Hematopoietic multipotent progenitor cell treated with erythropoietin and hydrocortisone succinate and interleukin-3 and kit ligand, for 6 days (in vitro differentiated cells): ENCODE results near the gene TOX2.

Experiments
- DNase-seq: peaks from one replicate; pipeline ENCODE4 v3.0.0-alpha.2; 2015

Gene TOX2

DNA sequence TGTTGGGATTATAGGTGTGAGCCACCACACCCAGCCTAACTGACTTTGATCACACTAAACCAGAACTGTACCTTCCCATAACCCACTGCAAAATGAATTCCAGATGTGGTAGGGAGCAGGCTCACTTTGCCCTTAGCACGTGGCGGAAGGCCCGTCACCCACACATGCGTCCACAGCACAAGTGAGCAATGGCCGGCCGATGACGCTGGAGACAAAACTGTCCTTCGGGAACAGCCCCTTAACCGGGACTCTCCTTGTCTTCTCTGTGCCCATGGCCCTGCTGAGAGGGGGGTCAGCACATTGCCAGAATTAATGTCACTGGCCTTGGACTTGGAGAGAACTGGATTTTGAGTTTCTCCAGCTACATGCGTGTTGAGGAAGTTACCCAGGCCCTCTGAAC, 107.2 kb downstream of the TOX2 start:
- DNase-seq: no peak

DNA sequence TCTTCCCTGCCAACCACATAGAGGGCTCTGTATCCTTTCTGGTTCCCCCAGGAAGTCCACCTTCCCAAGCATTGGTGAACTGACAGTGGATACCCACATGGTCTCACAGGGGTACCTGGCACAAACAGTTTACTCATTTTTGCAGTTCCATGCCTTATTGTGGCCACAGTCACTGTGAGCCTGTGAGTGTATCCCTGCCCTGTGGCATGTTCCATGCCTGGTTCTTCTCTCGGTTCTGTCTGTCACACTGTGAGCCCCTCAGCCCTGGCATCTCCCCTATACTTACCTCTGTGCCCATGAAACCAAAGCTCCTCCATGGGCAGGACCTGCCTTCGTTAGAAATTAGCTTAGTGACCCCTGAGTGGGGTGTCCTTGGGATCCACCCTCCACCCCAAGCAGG, 107.8 kb downstream of the TOX2 start:
- DNase-seq: no peak

DNA sequence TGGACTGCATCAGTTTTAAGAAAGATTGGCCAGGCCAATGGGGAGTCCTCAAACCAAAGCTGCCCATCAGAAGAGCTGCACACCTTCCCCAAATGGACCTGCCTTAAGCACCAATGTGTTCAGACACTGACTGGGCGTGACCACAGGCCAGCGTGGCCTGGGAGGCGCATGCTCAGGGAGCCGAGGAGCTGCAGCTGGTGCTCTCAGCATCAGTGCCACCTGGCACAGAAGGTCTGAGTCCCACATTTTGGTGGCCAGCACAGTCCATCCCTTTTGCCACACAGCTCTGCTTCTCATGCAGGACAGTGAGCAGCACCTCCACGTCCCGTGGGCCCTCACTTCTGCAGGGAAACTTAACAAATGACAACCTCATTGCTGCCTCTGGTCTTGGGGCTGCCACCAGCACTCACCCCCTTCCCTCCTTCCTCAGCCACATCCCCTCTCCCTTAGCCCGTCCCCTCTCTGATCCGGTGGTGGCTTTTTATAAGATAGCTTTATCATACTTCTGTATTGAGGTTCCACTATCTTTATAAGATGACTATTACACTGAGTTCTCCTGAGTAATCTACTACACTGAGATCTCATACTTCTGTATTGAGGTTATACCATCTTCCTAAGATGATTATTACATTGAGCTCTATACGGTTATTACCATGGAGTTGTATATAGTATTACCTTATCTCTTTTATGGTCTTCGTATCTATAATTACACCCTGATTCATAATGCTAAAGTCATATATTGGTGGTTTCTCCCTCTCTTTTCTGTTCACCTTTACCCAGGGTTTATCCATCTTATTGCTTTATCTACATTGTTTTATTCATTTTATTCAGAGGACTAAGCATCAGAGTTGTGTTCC, 109.1 kb downstream of the TOX2 start:
- DNase-seq: no peak

DNA sequence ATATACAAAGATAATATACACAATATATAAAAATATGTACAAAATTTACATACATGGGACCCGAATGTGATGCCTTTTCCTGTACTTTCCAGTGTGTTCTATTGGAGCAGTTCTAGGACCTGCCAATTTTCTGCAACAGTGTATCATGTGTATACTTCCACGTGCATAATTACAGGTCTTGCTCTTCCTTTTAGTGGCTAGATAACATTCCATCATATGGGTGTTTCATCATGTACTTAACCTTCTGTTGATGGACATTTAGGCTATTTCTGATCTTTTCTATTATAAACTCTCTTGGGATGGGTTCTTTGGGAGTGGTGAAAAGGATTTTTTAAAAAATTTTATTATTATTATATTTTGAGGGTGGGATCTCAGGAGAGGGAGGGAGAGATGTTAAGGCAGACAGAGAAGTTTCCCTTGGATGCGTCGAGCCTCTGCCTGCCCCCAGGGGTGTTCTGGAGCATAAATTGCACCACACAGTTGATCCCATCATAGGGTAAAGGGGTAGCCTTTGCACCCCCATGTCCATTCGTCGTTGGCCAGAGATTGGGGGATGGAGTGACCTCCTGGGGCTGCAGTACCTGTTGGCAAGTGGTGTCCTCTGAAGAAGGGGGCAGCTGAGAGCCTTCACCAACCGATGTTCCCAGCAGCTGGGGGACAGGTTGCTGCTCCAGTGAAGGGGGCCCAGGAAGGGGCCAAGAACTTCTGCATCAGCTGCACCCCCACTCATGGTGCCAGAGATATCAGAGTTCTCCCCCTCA, 110.3 kb downstream of the TOX2 start:
- no peak for DNase-seq

DNA sequence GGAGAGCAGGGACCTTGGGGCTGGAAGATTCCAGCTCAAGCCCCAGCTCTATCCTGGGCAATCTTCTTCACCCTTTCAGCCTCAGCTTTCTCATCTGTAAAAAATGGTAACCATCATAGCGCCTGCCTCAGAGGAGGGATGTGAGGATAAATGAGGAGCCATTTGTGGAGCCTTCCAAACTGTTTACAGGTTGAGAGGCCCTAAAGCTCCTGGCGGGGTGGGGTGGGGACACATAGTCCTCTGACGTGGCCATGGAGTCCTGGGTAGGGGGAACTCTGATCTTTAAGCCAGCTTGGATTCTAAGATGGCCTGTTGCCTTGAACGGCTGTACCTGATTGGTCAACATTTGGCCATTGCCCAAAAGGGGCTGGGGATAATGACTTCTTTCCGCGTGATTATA, 111.1 kb downstream of the TOX2 start:
- DNase-seq: no peak

DNA sequence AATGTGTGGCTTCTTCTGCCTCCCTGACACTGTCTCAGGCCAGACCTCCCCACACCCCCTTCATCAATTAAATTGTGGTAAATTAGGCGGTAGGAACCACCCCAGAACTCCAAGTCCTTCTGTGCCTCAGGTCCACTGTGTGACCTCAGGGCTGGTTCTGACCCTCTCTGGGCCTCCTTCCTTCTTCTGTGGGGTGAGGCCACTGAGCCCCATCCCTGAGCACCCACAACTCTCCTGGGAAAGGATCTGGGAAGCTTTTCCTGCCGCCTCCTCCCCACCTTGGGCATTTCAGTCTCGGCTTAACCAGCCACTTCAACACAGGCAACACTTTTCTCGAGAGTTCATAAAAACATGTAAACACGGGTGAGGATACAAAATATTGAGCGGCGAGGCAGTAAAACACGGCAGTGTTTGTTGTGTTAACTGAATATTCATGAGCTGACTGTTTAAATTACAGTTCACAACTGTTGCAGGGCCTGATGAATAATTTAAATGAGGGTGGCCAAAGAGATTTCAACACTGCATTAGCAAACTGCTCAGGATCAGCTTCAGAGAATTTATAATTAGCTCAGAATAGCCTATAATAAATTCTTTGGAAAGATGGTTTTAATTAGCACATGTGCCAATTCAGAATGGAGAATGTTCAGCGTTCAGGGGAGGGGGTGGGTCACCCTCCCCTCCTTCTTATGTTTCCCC, 112.1 kb downstream of the TOX2 start:
- DNase-seq: no peak

DNA sequence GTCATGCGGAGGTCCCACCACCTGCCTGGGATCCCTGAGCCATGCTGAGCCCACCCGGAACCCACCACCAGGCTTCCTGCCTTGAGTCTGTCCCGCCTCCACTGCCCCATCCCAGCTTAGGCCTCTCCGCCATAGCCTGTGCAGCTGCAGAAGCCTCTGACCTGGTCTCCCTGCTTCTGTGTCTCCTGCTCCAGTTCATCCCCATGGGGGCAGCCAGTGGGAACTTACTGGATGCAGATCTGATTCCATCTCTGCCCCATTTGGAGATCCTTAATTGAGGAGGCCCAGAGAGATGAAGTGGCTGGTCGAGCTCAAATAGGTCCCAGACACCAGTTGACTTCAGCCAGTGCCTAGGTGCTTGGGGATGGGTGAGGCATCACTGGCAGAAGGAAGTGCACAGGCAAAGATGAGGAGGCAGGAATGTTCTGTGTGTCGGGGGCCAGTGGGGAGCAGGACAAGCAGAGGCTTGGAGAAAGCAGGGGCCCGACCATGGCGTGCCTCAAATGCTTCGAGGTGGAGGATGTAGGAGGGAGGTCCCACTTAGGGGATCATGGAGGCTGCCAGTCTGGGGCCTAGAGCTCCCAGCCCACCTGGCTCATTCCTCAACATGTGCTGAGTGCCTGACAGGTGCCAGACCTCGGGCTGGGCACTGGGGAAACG, 112.8 kb downstream of the TOX2 start:
- no peak for DNase-seq

DNA sequence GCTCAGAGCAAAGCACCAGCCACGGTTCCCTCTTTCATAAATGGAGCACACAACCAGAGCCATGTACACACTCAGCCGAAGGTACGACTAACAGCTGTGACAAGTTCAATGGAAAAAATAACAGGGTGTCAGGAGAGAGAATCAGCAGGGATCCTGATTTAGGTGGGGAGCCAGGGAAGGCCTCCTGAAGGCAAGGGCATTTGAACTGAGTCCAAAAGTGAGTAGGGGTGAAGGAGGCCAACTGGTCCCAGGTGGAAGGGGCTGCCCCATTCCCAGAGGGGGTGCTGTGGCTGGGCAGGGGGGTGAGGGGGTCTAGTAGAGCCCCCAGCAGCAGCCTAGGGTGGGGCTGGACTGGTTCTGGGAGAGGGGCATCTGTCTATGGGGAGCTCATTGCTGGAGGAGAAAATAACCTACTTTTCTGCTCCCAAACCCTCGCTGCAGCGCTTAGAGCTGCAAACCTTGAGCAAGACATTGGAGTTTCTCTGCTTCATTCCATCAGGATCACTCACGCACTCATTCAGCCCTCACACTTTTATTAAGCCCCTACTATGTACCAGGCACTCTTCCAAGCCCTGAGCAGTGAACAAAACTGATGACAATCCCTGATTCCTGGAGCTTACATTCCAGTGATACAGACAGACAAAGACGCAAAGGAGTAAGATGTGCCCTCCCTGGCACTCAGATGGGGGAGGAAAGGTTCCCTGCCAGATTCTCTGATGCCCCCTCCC, 113.5 kb downstream of the TOX2 start:
- DNase-seq: no peak

DNA sequence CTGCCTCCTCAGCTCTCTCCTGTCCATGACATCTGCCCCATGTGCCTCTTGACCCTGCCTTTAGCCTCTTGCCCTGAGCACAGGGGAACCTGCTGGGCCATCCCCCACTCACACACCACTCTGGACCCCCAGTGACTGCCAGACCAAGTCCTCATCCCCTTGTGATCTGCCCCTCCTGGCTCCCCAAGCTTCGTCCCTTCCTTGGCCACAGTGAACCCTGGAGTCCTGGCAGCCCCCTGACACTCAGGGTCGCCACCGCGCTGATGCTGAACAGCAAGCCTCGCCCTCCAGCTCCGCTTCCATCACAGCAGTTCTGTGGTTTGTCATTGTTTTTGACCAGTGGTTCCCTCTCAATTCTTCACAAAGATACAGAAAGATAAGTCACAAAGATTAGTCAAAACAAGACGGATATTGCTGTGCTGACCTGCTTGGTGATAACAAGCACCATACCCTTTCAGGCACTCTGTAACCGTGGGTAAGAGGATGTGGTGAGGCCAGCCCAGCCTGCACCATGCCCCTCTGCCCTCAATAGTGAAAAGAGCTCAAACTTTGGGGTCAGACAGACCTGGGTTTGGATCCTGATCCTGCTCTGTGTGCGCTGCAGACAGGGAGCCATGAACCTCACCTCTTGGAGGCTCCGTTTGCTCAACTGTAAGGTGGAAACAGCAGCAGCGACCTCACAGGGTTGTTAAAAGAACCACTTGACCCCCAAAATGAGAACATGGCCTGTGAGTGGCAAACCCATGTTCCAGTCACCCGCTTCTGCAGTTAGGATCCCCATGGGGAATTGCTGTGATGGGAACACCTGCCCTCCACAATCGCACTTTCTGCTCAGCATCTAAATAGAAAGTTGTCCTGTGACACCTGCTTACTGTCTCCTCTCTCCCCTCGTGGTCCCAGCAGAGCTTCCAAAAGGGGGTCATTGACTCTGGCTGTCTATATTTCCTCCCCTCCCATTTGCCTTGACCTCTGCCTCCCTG, 114.5 kb downstream of the TOX2 start:
- DNase-seq: peak; percentile 51

DNA sequence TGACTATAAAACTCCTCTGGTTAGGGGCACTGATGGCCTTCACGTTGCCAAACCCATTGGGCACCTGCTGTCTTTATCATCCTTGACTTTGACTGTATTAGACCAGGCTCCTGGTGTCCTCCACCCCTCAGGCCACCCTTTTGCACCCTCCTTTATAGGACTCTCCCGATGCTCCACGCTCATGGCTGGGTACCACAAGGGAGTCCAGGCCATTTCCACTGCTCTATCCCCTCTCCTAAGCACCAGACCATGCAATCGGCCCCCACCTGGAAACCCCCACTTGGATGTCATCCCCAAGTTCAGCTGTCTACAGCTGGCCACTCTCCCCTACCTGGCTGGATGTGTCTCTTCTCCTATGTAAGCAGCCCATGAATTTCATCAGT, 115.2 kb downstream of the TOX2 start:
- no peak for DNase-seq

DNA sequence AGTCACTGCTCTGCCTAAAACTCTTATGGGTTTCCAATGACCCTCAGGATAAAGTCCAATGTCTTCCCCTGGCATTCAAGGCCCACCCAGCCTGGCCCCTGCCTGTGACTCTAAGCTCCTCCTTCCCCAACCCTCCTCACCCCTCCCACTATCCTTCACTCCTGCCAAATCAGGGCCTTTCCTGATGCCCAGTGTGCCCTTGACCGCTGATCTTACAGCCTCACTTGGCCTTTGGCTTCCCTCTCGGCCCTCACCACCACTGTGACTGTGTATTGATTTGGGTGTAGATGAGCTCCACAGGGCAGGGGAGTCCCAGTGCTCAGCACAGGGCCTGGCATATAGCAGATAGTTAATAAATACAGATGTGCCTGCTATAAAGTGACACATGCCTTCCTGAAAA, 115.7 kb downstream of the TOX2 start:
- DNase-seq: no peak

DNA sequence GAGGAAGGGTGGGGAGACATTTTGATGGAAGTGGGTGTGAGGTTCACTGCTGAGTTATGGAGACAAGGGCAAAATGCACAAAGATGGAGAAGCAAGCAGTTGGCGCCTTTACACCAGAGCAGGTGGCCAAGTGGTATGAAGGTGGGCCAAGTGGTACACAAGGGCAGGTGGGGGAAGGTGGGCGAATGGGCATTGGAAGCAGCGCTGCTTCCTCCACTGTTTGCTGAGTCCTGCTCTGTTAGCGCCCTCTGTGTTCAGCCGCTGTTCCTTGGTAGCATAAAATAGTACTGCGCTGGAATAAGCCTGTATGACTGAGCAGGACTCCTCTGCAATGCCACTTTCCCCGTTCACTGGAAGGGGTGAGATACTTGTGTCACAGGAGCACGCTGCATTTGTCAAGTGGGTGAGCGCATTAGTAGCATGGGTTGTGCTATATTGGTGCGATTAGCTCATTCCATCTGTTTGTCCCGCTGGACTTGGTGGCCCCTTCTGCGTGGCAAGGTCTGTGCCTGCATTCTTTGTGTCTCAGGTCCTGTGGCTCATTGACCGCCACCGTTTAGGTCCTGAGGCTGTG, 116.4 kb downstream of the TOX2 start:
- DNase-seq: no peak

DNA sequence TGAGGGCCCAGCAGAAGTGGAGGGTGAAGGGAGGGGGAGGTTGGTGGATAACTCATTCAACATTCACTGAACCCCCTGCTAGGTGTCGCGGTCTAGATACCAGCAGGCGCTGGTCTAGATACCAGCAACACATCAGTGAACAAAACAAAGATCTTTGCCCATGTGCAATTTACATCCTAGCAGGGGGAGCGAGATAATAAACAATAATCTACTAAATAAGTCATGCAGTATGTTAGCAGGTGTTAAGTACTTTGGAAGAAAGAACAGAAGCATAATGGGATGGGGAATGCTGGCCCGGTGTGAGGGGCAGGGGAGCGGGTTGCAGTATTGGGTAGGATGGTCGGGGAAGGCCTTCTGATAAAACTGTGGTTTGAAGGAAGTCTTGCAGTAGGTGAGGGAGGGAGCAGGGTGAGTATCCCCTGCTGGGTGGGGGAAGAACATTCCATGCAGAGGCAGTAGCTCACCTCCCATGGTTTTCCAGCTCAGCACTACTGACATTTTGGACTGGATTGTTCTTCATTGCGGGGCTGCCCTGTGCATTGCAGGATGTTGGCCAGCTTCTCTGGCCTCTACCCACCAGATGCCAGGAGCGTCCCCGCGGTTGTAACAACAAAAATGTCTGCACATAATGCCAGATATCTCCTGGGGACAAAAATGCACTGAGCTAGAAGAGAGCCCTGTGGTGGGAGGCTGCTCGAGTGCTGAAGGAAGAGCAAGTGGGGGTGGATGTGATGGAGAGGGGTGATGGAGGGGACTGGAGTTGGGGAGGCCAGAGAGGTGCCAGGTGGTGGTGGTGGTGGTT, 117.3 kb downstream of the TOX2 start:
- no peak for DNase-seq

DNA sequence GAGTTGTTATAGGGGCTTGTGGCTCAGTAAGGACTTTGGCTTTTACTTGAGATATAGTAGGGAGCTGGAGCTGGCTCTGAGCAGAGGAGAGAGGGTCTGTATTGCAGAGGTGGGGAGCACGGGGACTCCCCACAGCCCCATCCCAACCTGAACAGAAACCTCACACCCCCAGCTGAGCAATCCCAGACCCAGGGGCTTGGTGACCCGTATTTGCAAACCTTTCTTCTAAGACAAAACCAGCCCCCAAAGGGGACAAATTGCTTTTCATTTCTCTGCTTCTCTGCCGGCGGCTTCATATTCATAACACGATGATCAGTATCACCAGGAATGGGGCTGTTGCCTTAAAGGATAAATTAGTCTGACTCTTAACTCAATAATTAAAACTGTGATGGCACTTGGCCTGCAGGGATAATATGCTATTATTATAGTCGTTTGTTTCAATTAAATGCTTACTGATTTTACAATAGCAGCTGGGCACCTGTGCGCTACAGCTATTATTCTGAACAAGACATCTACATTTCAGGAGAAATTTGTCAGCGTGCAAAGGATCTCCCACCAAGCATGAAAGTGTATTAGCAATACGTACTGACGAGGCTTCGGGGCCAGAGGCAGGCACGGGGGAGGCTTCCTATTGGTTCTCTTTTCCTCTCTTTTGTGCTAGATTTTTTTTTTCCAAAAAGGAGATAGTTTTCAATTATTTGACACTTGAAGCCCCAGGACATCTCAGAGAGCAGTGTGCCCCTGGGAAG, 118.1 kb downstream of the TOX2 start:
- DNase-seq: no peak

DNA sequence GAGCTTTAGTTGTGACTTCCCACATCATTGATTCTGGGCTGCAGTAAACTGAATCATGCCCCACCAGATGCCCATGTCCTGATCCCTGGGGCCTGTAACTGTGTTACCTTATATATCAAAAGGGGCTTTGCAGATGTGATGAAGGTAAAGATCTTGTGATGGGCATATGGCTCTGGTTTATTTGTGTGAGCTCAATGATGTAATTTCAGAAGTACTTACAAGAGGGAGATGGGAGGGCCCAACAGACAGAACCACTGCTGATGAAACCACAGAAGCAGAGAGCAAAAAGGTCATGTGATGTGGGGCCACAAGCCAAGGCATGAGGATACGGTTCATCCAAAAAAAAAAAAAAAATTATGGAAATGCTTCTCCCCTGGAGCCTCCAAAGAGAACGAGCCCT, 118.7 kb downstream of the TOX2 start:
- no peak for DNase-seq

DNA sequence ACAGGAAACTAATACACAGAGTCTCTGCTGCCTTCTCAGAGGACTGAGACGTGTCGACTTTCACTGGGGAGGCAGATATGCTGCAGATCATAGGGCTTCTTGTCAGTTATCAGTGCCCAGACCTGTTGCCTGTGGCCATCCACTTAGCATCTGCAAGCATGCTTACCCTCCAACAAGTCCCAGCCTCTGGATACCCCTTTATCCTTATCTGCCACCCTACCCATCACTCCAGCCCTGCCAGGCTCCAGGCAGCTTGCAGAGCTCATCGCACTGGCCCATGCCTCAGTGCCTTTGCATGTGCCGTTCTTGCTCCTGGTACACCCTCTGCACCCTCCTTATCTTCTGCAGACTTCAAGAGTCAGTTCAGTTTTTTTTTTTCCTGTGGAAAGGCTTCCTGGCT, 119.2 kb downstream of the TOX2 start:
- no peak for DNase-seq

DNA sequence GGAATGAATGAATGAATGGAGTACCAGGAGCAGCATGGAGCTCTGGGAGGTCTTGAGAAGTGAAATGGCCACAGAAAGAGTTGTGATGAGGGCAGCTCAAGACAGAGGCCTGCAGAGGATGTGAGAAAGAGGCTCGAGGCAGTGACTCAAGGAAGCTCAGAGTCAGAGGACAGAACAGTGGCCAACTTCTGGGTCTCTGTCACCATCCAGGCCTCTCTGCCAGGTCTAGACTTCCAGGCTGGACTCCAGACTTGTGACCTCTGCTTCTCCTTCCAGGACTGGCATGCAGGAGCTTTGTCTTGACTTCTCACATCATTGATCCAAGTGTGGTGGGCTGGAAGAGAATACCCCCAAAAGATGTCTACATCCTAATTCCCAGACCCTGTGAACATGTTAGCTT, 119.8 kb downstream of the TOX2 start:
- no peak for DNase-seq

DNA sequence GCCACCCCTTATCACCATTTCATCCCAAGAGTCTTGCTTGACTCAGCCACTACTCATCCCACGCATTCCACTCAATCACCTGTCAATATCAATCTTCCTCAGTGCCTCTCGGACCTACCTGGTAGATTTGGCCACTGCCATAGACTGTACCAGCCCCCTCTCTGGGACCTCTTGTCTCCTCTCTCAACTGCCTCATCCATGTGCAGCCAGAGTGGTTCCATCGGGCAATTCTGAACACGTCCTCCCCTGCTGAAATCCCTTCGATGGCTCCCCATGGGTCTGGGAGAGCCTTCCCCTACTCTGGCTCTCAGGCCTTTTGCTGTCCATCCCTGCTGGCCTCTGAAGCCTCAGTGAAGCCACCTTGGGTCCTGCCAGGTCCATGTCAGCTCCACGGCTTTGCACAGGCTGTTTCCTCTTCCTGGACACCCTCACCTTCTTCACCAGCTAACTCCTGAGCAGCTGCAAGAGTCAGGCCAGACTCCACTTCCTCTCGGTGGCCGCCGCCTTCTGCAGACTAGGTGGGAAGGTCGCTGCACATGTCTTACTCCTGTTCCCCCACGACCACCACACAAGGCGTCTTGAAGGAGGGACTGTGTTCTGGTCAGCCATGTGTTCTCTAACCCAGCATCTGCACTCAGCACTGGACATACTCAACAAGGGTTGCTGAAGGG, 120.4 kb downstream of the TOX2 start:
- DNase-seq: no peak

DNA sequence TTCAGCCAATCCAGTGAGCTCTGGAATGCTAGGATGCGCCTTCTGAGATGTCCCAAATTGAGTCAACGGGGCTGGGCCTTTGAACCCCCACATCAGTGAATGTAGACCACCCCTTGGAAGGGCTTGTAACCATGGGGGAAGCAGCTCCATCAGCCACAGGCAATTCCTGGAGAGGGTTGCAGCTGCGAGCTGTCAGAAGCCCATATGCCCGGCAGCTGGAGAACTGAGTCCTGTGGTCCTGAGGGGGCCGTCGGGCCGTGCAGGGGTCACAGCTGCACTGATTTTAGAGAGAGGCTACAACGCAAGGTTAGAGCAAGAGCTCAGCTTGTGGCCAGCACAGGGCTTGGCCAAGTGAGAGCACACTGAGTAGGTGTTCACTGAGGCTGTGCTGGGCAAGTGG, 121.3 kb downstream of the TOX2 start:
- DNase-seq: no peak
